ENCODE data around the gene ULK2. TPM values are rescaled to one million over a fixed set of nuclear protein-coding genes. Genes with fewer than 3 reads are reported as not detected.

Gene ULK2
- total and polyA plus RNA-seq, 12 donors: 9.5 to 32.0 (median 15.1) TPM

- no peaks in the 10 kb centered on the region for H3K27me3 ChIP-seq
- TF ChIP-seq POLR2A (IDR thresholded peaks at IDR 0.05): no peak
- no peak for TF ChIP-seq CTCF (IDR thresholded peaks at IDR 0.05)
- intact Hi-C loops (cut with DNase I): loop anchor here (5.0 to 10.0 kb wide), 2 partner anchors 246 to 399 kb away; partner anchors contain the start of gene B9D1 (in 2 of the 2)
- peaks cover 0 to 5% of the 10 kb centered on the region in 2 donors for H3K4me1 ChIP-seq (replicated peaks in 1 of 2)
- WGBS, 4 donors: 83 to 98% (median 95%) methylated on average over 2 of the region's 2 CpGs; no CpG with 5 or more reads in 1 of the 4 donors
- no peak overlapping the region for H3K4me3 ChIP-seq
- no peak overlapping the region for H3K27ac ChIP-seq
- DNase-seq: peak in 1 of 7 donors; percentile 46
- H3K9me3 ChIP-seq (replicated peaks in 1 of 3): no peaks in the 10 kb centered on the region
- no peaks in the 10 kb centered on the region for H3K36me3 ChIP-seq (replicated peaks in 1 of 2)
These were observed 104.3 kb downstream of the ULK2 start for GRCh38 chr17:19763416-19763815.

GRCh38 chr17:19762515-19762961 lies 105.2 kb downstream of the ULK2 start:
- no peak for TF ChIP-seq POLR2A (IDR thresholded peaks at IDR 0.05)
- peak; percentile 50 to 84 (median 80) for TF ChIP-seq CTCF (IDR thresholded peaks at IDR 0.05)
- Histone ChIP-seq H3K4me1 (replicated peaks in 1 of 2) (peaks cover 0 to 5% of the 10 kb centered on the region in 2 donors), H3K9me3 (replicated peaks in 1 of 3) (no peaks in the 10 kb centered on the region), H3K4me3 (no peak overlapping the region), H3K36me3 (replicated peaks in 1 of 2) (no peaks in the 10 kb centered on the region), H3K27me3 (no peaks in the 10 kb centered on the region), H3K27ac (no peak overlapping the region)
- intact Hi-C loops (cut with DNase I): loop anchor here (5.0 to 10.0 kb wide), 2 partner anchors 245 to 398 kb away; partner anchors contain the start of gene B9D1 (in 2 of the 2)
- 22 to 39% (median 31%) methylated on average over 12 to 15 of the region's 15 CpGs for WGBS, 4 donors
- DNase-seq: peak; percentile 66 to 91 (median 80)

- peaks cover 0 to 5% of the 10 kb centered on the region in 2 donors for H3K4me1 ChIP-seq (replicated peaks in 1 of 2)
- no peak overlapping the region for H3K4me3 ChIP-seq
- TF ChIP-seq CTCF (IDR thresholded peaks at IDR 0.05) (no peak), POLR2A (IDR thresholded peaks at IDR 0.05) (no peak)
- H3K36me3 ChIP-seq (replicated peaks in 1 of 2): no peaks in the 10 kb centered on the region
- peak in 1 of 7 donors; percentile 40 for DNase-seq
- WGBS, 4 donors: 72 to 76% (median 74%) methylated on average over 9 of the region's 9 CpGs
- intact Hi-C loops (cut with DNase I): loop anchor here (5.0 to 10.0 kb wide), 2 partner anchors 243 to 396 kb away; partner anchors contain the start of gene B9D1 (in 2 of the 2)
- no peak overlapping the region for H3K27ac ChIP-seq
- no peaks in the 10 kb centered on the region for H3K27me3 ChIP-seq
- H3K9me3 ChIP-seq (replicated peaks in 1 of 3): no peaks in the 10 kb centered on the region
These were observed 107.0 kb downstream of the ULK2 start for GRCh38 chr17:19760746-19761145.

GRCh38 chr17:19759568-19760549 lies 107.9 kb downstream of the ULK2 start:
- H3K4me3 ChIP-seq: no peak overlapping the region
- intact Hi-C loops (cut with DNase I): loop anchor here (5.0 to 10.0 kb wide), 4 partner anchors 85 to 395 kb away; partner anchors contain the start of gene B9D1 (in 2 of the 2)
- peak in 1 of 7 donors; percentile 41 for DNase-seq
- H3K27me3 ChIP-seq: no peaks in the 10 kb centered on the region
- H3K36me3 ChIP-seq (replicated peaks in 1 of 2): no peaks in the 10 kb centered on the region
- no peak overlapping the region for H3K27ac ChIP-seq
- no peaks in the 10 kb centered on the region for H3K9me3 ChIP-seq (replicated peaks in 1 of 3)
- no peak for TF ChIP-seq CTCF (IDR thresholded peaks at IDR 0.05)
- TF ChIP-seq POLR2A (IDR thresholded peaks at IDR 0.05): no peak
- H3K4me1 ChIP-seq (replicated peaks in 1 of 2): peaks cover 0 to 5% of the 10 kb centered on the region in 2 donors
- 85 to 89% (median 88%) methylated on average over 21 to 24 of the region's 24 CpGs for WGBS, 4 donors

Measured in adrenal gland (tissue), 12 donors.